GM19468 (cell line): ENCODE data around the gene DEK.
"Not testable (repeated sequence)": the region's sequence is repeated elsewhere in the genome, so short reads cannot be mapped to it uniquely, and the experiment has no call there.

ENCODE experiments used
- ATAC-seq: cut with Tn5 transposase; IDR thresholded peaks from one replicate; pipeline ENCODE4 v1.9.1; 2021; ENCODE audit warnings: mild to moderate bottlenecking, moderate library complexity, moderate number of reproducible peaks; ENCODE audit not compliant: unreplicated experiment; ENCODE audit errors: extremely low read depth

Gene DEK, protein sequence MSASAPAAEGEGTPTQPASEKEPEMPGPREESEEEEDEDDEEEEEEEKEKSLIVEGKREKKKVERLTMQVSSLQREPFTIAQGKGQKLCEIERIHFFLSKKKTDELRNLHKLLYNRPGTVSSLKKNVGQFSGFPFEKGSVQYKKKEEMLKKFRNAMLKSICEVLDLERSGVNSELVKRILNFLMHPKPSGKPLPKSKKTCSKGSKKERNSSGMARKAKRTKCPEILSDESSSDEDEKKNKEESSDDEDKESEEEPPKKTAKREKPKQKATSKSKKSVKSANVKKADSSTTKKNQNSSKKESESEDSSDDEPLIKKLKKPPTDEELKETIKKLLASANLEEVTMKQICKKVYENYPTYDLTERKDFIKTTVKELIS

GRCh38 chr6:18264219-18264922 lies at the start of gene DEK:
Gene DEK (minus strand): TSS chr6:18264530. CDS start chr6:18263987, 543 bp downstream.
- no peak for ATAC-seq

DNA sequence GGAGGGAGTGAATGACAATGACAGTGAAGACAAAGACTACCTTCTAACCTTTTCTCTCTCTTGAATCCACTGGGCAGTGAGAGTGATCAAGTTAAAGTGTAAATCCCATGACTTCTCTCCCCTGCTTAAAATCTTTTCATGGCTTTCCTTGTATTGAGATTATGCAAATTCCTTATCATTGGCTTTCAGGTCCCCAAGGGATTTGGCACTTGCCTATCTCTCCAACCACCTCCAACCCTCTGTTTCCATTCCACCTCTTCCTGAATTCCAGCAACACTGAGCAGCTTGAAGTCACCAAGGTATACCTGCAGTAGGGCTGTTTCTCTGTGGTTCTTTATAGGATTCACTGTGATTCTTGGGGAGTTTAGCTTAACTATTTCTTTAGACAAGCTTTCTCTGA lies 48.0 kb upstream of the DEK start:
- ATAC-seq, result no peak

GRCh38 chr6:18310010-18310409 lies 45.7 kb upstream of the DEK start:
- not testable (repeated sequence) for ATAC-seq

- no peak for ATAC-seq
Measured at GRCh38 chr6:18309046-18309445, 44.7 kb upstream of the DEK start.

DNA sequence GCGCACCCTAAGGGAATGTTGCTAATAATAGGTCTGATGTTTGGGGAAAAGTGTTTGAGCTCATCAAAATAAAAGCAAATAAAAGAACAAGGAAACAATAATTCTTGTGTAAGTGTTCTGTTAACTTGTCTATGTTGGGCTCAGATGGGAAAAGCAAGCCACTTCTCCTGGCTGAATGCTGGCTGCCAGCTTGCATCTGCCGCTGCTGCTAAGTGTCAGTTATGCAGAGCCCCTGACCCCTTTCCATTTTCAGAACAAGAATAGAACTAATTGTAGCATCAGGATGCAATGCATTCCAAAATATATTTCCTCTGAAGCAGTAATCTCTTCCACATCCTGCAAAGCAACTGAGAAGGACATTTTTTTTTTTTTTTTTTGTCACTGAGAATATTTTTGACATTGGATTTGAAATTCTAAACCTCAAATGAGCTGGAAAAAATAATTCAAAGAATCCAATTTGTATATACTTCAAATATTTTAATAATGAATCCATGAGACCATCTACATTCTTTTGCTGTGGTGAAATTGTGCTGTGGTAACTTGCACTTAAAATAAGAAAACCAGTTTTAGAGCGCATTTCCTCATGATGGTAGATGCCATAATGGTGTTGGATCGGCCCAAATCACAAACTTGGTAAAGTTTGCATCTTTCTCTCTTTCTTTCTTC lies 43.9 kb upstream of the DEK start:
- ATAC-seq, result no peak

DNA sequence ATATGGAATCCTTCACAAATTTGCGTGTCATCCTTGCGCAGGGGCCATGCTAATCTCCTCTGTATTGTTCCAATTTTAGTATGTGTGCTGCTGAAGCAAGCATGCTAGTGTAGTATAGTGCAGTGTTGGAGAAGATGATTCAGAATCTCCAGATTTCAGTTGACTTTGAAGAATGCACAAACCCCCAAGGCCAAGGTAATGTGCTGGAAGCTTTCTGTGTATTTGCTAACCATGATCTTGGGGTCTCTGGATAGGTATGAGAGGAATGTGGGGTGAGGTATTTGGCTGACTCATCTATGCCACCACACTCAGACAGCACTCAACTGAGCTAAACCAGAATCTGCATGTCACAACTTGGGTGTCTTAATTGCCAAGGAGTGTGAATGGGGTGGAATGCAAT lies 42.6 kb upstream of the DEK start:
- ATAC-seq, result no peak

- ATAC-seq, result no peak
Measured at GRCh38 chr6:18302561-18303439, 38.5 kb upstream of the DEK start.

GRCh38 chr6:18293076-18293904 lies 29.0 kb upstream of the DEK start:
- ATAC-seq, result no peak

DNA sequence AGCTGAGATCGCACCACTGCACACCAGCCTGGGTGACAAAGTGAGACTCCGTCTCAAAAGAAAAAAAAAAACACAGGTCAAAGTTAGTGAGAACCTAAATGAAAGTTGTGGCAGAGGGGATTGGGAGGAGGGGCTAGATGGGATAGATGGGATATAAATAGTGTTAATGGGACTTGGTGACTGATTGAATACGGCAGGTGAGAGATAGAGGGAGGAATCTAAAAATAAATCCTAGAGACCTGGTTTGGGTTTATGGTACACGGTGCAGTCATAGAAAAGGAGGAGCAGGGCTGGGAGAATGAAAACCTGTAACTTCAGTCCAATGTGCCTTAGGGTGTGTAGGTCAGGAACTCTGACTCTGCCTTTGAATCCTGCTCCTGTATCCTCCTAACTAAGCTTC lies 25.0 kb upstream of the DEK start:
- ATAC-seq, result no peak

DNA sequence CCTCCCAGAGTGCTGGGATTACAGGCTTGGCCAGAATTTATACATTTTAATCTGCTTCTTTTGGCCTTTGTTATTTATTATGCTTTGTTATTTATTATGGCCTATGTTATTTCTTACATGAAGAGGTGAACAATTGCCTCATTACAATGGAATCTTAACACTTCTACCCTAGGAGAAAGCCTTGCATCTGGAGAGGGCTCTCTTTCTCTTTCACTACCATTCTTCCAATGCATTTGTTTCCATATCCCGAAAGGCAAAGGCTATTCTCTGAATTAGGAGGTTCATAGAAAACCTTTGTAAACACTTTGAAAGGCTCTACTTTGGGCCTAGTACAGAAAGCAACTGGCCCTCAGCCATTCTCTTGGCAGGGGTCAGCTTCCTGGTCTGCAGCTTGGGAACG lies 19.9 kb upstream of the DEK start:
- no peak for ATAC-seq

DNA sequence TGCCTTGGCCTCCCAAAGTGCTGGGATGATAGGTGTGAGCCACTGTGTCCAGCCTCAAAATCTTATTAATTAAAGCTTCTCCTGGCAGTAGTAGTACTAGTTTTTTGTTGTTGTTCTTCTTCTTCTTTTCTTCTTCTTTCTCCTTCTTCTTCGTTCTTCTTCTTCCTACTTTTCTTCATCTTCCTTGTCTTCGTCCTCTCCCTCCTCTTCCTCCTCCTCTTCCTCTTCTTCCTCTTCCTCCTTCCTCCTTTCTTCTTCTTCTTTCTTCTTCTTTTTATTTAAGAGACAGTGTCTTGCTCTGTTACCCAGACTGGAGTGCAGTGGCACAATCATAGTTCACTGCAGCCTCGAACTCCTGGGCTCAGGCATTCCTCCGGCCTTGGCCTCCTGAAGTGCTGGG lies 17.2 kb upstream of the DEK start:
- no peak for ATAC-seq

GRCh38 chr6:18280084-18280483 lies 15.8 kb upstream of the DEK start:
- no peak for ATAC-seq

DNA sequence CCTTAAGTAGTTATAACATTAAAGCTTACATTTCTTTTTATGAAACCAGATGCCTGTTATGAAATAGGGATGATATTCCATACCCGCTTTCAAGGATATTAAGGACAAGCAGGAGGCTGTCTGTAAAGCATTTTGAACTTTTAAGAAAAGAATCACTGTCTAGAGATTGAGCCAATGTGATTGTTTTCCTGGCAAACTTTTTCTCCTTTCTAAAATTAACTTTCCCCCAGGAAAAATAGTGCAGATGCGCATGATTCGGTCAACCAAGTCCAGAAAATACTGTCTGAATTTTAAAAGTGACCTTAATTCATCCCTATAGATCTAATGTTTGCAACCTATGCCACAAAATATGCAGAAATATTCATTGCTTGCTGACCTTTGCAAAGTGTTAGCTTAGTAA lies 15.1 kb upstream of the DEK start:
- no peak for ATAC-seq

DNA sequence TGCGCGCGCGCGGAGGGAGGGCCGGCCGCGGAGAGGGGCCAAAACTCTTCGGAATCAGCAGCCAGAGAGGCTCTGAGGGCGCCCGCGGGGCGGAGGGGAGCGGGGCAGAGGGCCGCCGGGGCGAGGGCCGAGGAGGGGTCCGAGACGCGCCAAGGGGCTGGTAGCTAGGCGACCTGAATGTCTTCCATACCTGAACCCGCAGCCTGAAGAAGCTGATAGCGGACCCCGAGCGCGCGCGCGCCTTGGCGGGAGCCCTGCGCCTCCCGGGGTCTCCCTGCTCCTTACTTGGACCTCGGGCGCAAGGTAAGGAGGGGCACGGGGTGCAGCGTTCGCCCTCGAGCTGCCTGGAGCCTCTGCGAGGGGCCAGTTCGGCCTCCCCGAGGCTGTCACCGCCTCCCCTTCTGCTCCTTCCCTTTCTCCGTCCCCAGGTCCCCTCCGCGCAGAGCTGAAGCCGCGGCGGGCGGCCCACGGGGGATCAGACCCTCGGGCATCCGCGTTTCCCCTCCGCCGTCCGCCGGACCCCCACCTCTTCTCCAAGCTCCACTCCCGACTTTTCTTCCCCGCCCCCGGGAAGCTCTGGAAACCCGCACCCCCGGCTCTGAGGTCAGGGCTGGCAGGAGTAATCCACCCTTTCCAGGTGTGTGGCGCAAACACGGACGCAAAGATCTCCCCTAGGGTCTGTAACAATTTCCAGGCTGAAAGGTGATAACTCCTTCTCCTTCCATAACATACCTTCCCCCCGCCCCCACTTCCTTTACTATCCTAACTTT lies 13.1 kb upstream of the DEK start:
- ATAC-seq, result no peak

GRCh38 chr6:18276610-18277236 lies 12.4 kb upstream of the DEK start:
- no peak for ATAC-seq

DNA sequence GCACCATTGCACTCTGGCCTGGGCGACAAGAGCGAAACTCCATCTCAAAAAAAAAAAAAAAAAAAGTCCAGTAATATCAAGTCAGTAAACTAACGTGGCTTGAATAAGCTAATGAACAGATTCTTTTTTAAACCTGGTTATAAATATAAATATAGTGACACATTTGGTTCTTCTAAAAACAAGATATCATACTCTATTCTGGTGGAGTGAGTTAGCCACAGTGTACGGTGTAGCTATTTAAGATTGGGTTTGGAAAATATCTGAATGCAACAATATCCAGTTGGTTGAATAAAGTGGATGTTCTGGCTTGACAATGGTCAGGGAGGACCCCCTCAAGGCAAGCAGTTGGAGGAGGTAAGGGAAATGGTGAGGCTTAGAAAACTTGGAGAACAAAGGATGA lies 5.9 kb upstream of the DEK start:
- no peak for ATAC-seq

GRCh38 chr6:18269717-18270116 lies 5.4 kb upstream of the DEK start:
- no peak for ATAC-seq

DNA sequence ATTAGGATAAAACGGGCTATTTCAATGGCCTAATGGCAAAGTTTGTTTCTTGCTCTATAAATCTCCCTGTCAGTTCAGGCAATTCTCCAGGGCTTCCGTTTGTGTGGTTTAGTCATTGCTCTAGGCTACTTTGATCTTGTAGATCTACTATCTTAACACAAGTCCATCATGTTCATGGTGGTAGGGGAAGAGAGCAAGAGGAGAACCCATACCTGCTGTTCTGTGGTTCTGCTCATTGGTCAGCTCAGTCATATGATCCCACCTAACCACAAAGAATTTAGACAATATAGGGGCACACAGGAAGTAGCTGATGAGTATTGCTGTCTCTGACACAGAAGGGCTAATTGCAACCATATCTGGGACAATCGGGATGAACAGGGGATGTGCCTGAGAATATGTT lies 4.9 kb upstream of the DEK start:
- no peak for ATAC-seq
